GM19438 (cell line): ENCODE results near the gene DUSP5.
A peak's percentile ranks its signal among the peaks of the same experiment; 100 is the strongest.

Source experiments
- ATAC-seq: cut with Tn5 transposase; IDR thresholded peaks from one replicate; pipeline ENCODE4 v1.9.1; 2021; ENCODE audit warnings: low read depth; ENCODE audit not compliant: unreplicated experiment

Gene DUSP5

GRCh38 chr10:110535958-110536891 lies 38.5 kb downstream of the DUSP5 start:
- peak; percentile 88 for ATAC-seq

DNA sequence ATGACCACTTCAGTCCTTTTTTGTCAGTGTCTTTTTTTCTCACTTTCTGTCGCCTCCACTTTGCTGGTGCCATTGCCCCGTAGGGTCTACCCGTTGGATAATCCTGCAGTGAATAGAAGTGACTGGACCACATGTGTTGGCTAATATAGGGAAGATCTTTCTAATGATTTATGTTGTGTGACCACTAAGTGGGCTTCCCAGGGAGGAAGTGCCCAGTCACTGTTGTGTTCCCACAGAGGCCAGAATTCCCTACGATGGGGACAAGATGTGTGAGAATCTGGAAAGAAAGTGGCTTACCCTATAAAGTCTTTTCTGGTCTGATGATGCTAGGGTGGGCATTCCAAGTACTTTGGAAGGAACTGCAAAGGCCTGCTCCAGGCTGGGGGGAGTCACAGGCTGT lies 41.4 kb downstream of the DUSP5 start:
- ATAC-seq, result no peak

DNA sequence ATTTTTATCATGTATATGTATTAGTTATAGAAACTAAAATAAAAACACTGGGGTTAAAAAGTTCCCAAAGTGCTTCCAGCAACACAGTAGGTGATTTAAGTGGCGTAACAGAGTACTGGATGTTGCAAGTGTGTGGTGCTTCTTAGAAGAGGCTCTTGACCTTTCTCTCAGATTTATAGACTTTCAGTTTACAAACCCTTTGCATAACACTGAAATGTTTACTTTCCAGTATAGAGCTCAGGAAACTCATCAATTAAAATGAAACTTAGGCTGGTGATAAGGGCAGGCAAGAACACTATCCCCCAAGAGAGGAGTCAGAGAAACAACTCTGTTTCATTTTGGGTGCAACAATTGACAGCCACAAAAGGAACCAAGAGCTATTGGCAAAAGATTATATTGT lies 42.3 kb downstream of the DUSP5 start:
- ATAC-seq, result no peak

DNA sequence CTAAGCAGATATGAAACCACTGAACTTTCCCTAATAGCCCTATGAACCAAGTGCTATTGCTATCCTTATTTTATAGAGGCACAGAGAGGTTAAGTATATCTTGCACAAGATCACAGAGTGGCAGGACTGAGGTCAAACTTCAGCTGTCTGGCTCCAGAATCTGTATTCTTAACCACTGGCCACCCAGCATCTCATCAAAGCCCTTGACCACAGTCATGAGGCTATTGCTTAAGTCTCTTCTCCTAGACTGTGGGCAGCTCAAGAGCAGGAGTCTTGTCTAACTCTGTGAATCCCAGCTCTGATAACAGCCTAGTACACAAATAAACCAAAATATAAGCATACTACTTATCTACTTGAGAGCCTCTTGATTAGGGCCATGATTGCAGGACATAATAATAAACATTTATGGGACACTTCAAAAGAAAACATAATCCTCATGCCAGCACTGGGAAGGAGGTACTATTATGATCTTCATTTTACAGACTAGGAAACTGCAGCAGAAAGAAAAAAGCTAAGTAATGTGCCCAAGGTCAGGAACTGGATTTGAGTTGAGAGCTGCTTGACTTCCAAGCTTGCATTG lies 47.3 kb downstream of the DUSP5 start:
- no peak for ATAC-seq

DNA sequence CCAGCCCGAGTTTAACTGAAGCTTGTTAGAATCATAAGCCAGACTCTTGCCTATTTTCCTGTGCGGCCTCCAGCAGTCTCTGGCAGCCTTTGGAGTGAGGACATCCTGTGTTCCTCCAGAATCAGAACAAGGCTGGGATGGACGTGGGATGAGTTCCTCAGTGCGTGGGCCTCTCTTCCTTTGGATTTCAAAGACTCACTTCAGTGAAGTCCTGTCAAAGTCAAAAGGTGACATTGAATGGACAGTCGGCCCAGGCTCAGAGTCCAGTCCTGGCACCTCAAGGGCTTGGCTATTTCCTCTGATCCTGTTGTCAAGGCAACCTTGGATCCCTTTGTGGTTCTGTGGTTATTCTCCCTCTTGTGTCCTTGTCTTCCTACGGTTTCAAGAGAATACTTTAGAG lies 48.4 kb downstream of the DUSP5 start:
- no peak for ATAC-seq

GRCh38 chr10:110546499-110547110 lies 48.9 kb downstream of the DUSP5 start:
- ATAC-seq, result no peak

GRCh38 chr10:110547139-110547761 lies 49.5 kb downstream of the DUSP5 start:
- ATAC-seq, result no peak

GRCh38 chr10:110548002-110548401 lies 50.3 kb downstream of the DUSP5 start:
- ATAC-seq, result no peak

- no peak for ATAC-seq
Observed at GRCh38 chr10:110549211-110549610, 51.5 kb downstream of the DUSP5 start.

- no peak for ATAC-seq
Observed at GRCh38 chr10:110553905-110554304, 56.2 kb downstream of the DUSP5 start.

DNA sequence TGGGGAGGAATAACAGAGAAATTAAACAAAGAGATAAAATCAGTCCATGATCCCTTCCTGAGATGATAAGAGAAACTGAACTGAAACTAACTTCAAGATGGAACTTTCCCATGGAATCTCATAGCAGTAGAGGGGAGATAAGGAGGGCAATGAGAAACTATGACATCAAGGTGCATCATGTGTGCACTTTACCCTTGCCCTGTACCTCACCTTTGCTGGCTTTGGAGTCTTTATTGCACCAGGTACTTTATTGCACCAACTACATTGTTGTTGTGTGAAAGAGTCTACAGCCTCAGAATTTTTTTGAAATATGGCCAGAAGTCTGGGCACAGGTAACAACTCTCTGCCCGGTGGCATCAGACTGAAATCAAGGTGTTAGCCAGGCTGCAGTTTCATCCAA lies 58.6 kb downstream of the DUSP5 start:
- ATAC-seq, result no peak

GRCh38 chr10:110556969-110557601 lies 59.4 kb downstream of the DUSP5 start:
- ATAC-seq, result peak; percentile 86

GRCh38 chr10:110558041-110558440 lies 60.3 kb downstream of the DUSP5 start:
- no peak for ATAC-seq

DNA sequence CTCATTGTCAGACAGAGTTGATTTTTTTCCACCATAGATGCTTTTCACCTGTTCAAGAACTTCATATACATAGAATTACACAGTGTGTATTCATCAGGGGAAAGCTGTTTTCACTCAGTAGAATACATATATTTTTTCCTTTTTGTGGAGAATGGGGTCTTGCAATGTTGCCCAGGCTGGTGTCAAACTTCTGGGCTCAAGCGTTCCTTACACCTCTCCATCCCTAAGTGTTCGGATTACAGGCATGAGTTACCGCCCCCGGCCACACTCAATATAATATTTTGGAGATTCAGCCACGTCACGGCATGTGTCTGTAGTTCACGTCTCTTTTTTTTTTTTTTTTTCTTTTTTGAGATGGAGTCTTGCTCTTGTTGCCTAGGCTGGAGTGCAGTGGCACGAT lies 62.3 kb downstream of the DUSP5 start:
- no peak for ATAC-seq
